ENCODE measurements around the gene DLG2. TPM values are rescaled to one million over a fixed set of nuclear protein-coding genes. Genes with fewer than 3 reads are reported as not detected.
"Not testable (repeated sequence)": the region's sequence is repeated elsewhere in the genome, so short reads cannot be mapped to it uniquely, and the experiment has no call there.

DLG2 gene
- total RNA-seq, 1 donor from 2014 or later: 0.43 TPM

- no peaks in the 10 kb centered on the region for H3K36me3 ChIP-seq
- no peaks in the 10 kb centered on the region for H3K27me3 ChIP-seq
- intact Hi-C loops (cut with DNase I): no loop called here
- DNase-seq (ENCODE audit: low spot score in 2 of 2): no peak
- TF ChIP-seq CTCF (IDR thresholded peaks at IDR 0.05): no peak
- no peaks in the 10 kb centered on the region for H3K9me3 ChIP-seq
- H3K4me1 ChIP-seq: no peaks in the 10 kb centered on the region
- H3K27ac ChIP-seq: no peak overlapping the region
- no peak overlapping the region for H3K4me3 ChIP-seq
Measured at GRCh38 chr11:85295694-85296271, 331.4 kb downstream of the DLG2 start.

- intact Hi-C loops (cut with DNase I): no loop called here
- Histone ChIP-seq H3K9me3 (no peaks in the 10 kb centered on the region), H3K36me3 (no peaks in the 10 kb centered on the region), H3K4me3 (no peak overlapping the region), H3K27ac (no peak overlapping the region), H3K4me1 (no peaks in the 10 kb centered on the region), H3K27me3 (no peaks in the 10 kb centered on the region)
- DNase-seq (ENCODE audit: low spot score in 2 of 2): no peak
- TF ChIP-seq CTCF (IDR thresholded peaks at IDR 0.05): no peak
Measured at GRCh38 chr11:85281550-85281949, 345.6 kb downstream of the DLG2 start.

- DNase-seq (ENCODE audit: low spot score in 2 of 2): no peak
- Histone ChIP-seq H3K27ac (no peak overlapping the region), H3K4me1 (no peaks in the 10 kb centered on the region), H3K36me3 (no peaks in the 10 kb centered on the region), H3K4me3 (no peak overlapping the region), H3K9me3 (no peaks in the 10 kb centered on the region), H3K27me3 (no peaks in the 10 kb centered on the region)
- intact Hi-C loops (cut with DNase I): no loop called here
- no peak for TF ChIP-seq CTCF (IDR thresholded peaks at IDR 0.05)
Measured at GRCh38 chr11:85279267-85279666, 347.9 kb downstream of the DLG2 start.

- DNase-seq (ENCODE audit: low spot score in 2 of 2): no peak
- H3K27ac ChIP-seq: no peak overlapping the region
- H3K27me3 ChIP-seq: no peaks in the 10 kb centered on the region
- intact Hi-C loops (cut with DNase I): no loop called here
- no peaks in the 10 kb centered on the region for H3K36me3 ChIP-seq
- no peaks in the 10 kb centered on the region for H3K4me1 ChIP-seq
- H3K9me3 ChIP-seq: no peaks in the 10 kb centered on the region
- no peak overlapping the region for H3K4me3 ChIP-seq
- TF ChIP-seq CTCF (IDR thresholded peaks at IDR 0.05): no peak
Measured at GRCh38 chr11:85277693-85278092, 349.5 kb downstream of the DLG2 start.

- Histone ChIP-seq H3K27ac (no peak overlapping the region), H3K9me3 (no peaks in the 10 kb centered on the region), H3K36me3 (no peaks in the 10 kb centered on the region), H3K4me3 (no peak overlapping the region), H3K4me1 (no peaks in the 10 kb centered on the region), H3K27me3 (no peaks in the 10 kb centered on the region)
- intact Hi-C loops (cut with DNase I): no loop called here
- DNase-seq (ENCODE audit: low spot score in 2 of 2): no peak
- no peak for TF ChIP-seq CTCF (IDR thresholded peaks at IDR 0.05)
Measured at GRCh38 chr11:85276332-85276731, 350.8 kb downstream of the DLG2 start.

- not testable (repeated sequence) for H3K4me3 ChIP-seq, H3K27ac ChIP-seq, H3K27me3 ChIP-seq
Measured at GRCh38 chr11:85270315-85270714, 356.8 kb downstream of the DLG2 start.

More at GRCh38 chr11:85270315-85270714, 356.8 kb downstream of the DLG2 start:
- H3K36me3 ChIP-seq; DNase-seq (ENCODE audit: low spot score in 2 of 2); H3K9me3 ChIP-seq; intact Hi-C loops (cut with DNase I); H3K4me1 ChIP-seq: not testable (repeated sequence)
